HFF-Myc (cell line): ENCODE measurements around the gene MGAT4B.

Experiments used
- DNase-seq: peaks from one replicate; pipeline ENCODE4 v3.0.0-alpha.2; 2011; ENCODE audit warnings: low read depth; ENCODE audit errors: extremely low read depth
- H3K4me3 ChIP-seq: replicated peaks from 2 replicates; pipeline ENCODE4 v1.5.1; 2011; ENCODE audit warnings: low read depth, mild to moderate bottlenecking, control low read depth, low read length
- TF ChIP-seq, protein P1 (sequence below): IDR thresholded peaks from 2 replicates; pipeline ENCODE4 v1.5.1; 2012; ENCODE audit warnings: mild to moderate bottlenecking, low read depth, low read length, control low read depth; ENCODE audit errors: missing control alignments

MGAT4B gene

GRCh38 chr5:179797741-179798140 is 8.9 kb downstream of the MGAT4B start:
- TF ChIP-seq, protein P1, sequence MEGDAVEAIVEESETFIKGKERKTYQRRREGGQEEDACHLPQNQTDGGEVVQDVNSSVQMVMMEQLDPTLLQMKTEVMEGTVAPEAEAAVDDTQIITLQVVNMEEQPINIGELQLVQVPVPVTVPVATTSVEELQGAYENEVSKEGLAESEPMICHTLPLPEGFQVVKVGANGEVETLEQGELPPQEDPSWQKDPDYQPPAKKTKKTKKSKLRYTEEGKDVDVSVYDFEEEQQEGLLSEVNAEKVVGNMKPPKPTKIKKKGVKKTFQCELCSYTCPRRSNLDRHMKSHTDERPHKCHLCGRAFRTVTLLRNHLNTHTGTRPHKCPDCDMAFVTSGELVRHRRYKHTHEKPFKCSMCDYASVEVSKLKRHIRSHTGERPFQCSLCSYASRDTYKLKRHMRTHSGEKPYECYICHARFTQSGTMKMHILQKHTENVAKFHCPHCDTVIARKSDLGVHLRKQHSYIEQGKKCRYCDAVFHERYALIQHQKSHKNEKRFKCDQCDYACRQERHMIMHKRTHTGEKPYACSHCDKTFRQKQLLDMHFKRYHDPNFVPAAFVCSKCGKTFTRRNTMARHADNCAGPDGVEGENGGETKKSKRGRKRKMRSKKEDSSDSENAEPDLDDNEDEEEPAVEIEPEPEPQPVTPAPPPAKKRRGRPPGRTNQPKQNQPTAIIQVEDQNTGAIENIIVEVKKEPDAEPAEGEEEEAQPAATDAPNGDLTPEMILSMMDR, result no peak
- no peak overlapping the region for H3K4me3 ChIP-seq
- DNase-seq, result no peak

GRCh38 chr5:179796877-179797608 is 9.6 kb downstream of the MGAT4B start:
- no peak for DNase-seq
- peak overlapping the region; percentile 41 for H3K4me3 ChIP-seq
- TF ChIP-seq, protein P1, result no peak

GRCh38 chr5:179795863-179796833 is 10.5 kb downstream of the MGAT4B start:
- TF ChIP-seq, protein P1, result peak; percentile 48
- DNase-seq, result no peak
- peak overlapping the region; percentile 41 for H3K4me3 ChIP-seq

DNA sequence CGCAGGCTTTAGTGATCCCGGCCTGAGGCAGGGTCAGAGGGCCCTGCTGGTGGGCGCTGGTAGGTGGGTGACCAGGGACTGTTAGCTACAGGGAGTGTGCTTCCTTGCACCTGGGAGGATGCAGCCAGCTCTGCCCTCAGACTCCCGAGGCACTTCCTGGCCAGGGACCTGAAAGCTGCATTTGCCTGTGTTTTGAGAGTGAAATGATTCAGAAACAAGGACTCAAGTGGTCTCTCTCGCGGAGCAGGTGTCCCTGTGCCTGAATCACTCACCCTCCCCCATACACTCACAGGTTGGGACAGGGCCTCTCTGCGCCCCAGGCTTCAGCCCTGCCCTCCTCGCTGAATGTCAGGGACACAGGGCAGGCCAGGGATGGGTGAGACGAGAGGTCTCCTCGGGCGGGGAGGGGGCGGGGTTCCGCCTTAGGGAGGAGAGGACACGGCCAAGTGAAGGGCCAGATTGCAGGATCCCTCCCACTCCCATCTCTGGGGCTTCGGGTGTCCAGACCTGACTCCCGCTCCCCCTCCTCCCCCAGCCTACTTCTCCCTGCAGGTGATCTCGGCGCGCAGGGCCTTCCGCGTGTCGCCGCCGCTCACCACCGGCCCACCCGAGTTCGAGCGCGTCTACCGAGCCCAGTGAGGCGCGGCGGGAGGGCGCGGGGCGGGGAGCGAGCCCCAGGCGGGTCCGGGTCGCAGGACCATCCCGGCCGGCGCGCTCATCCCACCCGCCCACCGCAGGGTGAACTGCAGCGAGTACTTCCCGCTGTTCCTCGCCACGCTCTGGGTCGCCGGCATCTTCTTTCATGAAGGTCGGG is 11.4 kb downstream of the MGAT4B start:
- no peak for DNase-seq
- H3K4me3 ChIP-seq, result peak overlapping the region; percentile 41
- TF ChIP-seq, protein P1, result no peak

GRCh38 chr5:179794575-179794974 is 12.1 kb downstream of the MGAT4B start:
- DNase-seq, result no peak
- H3K4me3 ChIP-seq, result no peak overlapping the region
- TF ChIP-seq, protein P1, result no peak

DNA sequence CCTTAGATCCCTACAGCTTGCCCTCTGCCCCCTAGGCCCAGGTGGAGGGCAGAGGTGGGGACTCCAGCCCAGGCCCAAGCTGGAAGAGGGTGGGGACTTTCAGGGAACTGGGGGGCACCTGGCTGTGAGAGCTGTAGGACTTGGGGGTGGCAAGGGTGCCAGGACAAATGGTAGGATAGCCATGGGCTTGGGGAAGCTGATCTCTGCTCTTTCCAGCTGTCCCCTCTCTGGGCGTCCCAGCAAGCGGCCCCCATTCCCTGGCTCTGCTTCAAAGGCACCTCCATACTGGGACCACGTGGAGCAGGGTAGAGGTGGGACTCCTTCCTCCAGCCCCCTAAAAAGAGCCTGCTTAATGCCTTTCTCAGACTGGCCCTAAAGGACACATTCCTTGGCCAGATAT is 12.5 kb downstream of the MGAT4B start:
- TF ChIP-seq, protein P1, result no peak
- H3K4me3 ChIP-seq, result no peak overlapping the region
- no peak for DNase-seq
